Right cardiac atrium (tissue), 5 donors: Measurements from ENCODE around the gene IPO11. TPM values are rescaled to one million over a fixed set of nuclear protein-coding genes. Genes with fewer than 3 reads are reported as not detected.
A peak's percentile ranks its signal among the peaks of the same experiment; 100 is the strongest.

Experiments used
- ATAC-seq, 2 donors: fragments of 200-7000 bp; cut with Tn5 transposase; one replicate each; pipeline versions ENCODE4 v1.8.0 to v1.9.1; 2020; ENCODE audit warnings: moderate library complexity in 2 of 2, mild to moderate bottlenecking in 1 of 2
- DNase-seq, 3 donors: peaks; one replicate each; pipeline ENCODE4 v3.0.0-alpha.2; 2020
- H3K27ac ChIP-seq: one replicate; pipeline ENCODE4 v1.5.1; 2013; ENCODE audit warnings: mild to moderate bottlenecking, low read length, control low read depth, moderate library complexity
- H3K27me3 ChIP-seq: one replicate; pipeline ENCODE4 v1.6.1; 2013; ENCODE audit not compliant: control insufficient read depth, insufficient read depth
- H3K4me1 ChIP-seq: one replicate; pipeline ENCODE4 v1.6.1; 2013; ENCODE audit warnings: low read length; ENCODE audit not compliant: control insufficient read depth, insufficient read depth
- H3K4me3 ChIP-seq: one replicate; pipeline ENCODE4 v1.5.1; 2013; ENCODE audit warnings: low read length, control low read depth
- H3K9me3 ChIP-seq: one replicate; pipeline ENCODE4 v1.6.1; 2013; ENCODE audit warnings: low read length; ENCODE audit not compliant: control insufficient read depth
- WGBS: extraction: QIAGEN DNeasy Blood & Tissue Kit; methylation state at CpG from one replicate; pipeline ENCODE4 v1.1.7; 2013; 5-methylcytosine and 5-hydroxymethylcytosine counted together
- intact Hi-C, 4 donors: fragments of 100-400 bp; cut with DNase I; formaldehyde crosslinking; loops; one replicate each; pipeline versions ENCODE4 v1.11.0 to v1.14.0; 2022 to 2023
- long read RNA-seq, 4 donors: library from polyadenylated mRNA; unstranded; transcript quantifications; one replicate each; pipeline ENCODE4 v2.0.0, GENCODE V29; 2020 to 2021
- polyA plus RNA-seq: library from polyadenylated mRNA; stranded (reverse); fragments of 200-250 nt; gene quantifications from one replicate; pipeline ENCODE4 v1.2.3, GENCODE V29; 2013
- total RNA-seq, 4 donors: library from RNA; stranded (reverse); fragmentation: NEBNext Ultra II Directional; extraction: Animal tissue kit (Norgen Biotek cat#: 25700); gene quantifications; one replicate each; pipeline ENCODE4 v1.2.1, GENCODE V29; 2021
- donor health status: healthy with polysubstance abuse.
- donor health status: DM: no; HTN: yes; CAD: no.
- donor health status: DM: no; HTN: no; CAD: no.
- donor health status: DM: no; HTN: yes; CAD: no; lungs with severe emphysema.
- donor health status: DM: yes; HTN: yes; CAD: no.

IPO11 gene
- total RNA-seq (10 to 100 TPM; 28.4 to 37.4 (median 32.9) TPM), polyA plus RNA-seq (10.2 TPM)
- long read RNA-seq, donor 1, full-length matches to known transcripts = 18 of 30 reads
- long read RNA-seq, donor 1, partial matches to known transcripts = 5 of 30 reads
- long read RNA-seq, donor 1, other reads (novel, unspliced or antisense) = 7 of 30 reads
- long read RNA-seq, donor 2, full-length matches to known transcripts = 3 of 7 reads
- long read RNA-seq, donor 2, partial matches to known transcripts = 0 of 7 reads
- long read RNA-seq, donor 2, other reads (novel, unspliced or antisense) = 4 of 7 reads
- long read RNA-seq, donor 3, full-length matches to known transcripts = 48 of 66 reads
- long read RNA-seq, donor 3, partial matches to known transcripts = 6 of 66 reads
- long read RNA-seq, donor 3, other reads (novel, unspliced or antisense) = 12 of 66 reads
- long read RNA-seq, donor 4, full-length matches to known transcripts = 7 of 12 reads
- long read RNA-seq, donor 4, partial matches to known transcripts = 0 of 12 reads
- long read RNA-seq, donor 4, other reads (novel, unspliced or antisense) = 5 of 12 reads

GRCh38 chr5:62412549-62413329 is at the start of gene IPO11:
TSS of gene IPO11 (plus strand) at chr5:62412763. CDS start at chr5:62437280, 24,517 bp downstream.
- Histone ChIP-seq H3K4me3 (peak within 1 kb of the TSS; percentile 74), H3K4me1 (no peaks in the 10 kb centered on the region), H3K27me3 (no peaks in the 10 kb centered on the region), H3K9me3 (no peaks in the 10 kb centered on the region), H3K27ac (peak within 1 kb of the TSS; percentile 37)
- WGBS = under 1% methylated on average over 66 of the region's 66 CpGs
- intact Hi-C loops = no loop called here
- peak; percentile 98 to 99 for ATAC-seq
- DNase-seq = peak; percentile 98 to 99 (median 99)

GRCh38 chr5:62369039-62369438 is 43.5 kb upstream of the IPO11 start:
- Histone ChIP-seq H3K27ac (no peak overlapping the region), H3K9me3 (no peaks in the 10 kb centered on the region), H3K4me1 (no peaks in the 10 kb centered on the region), H3K27me3 (no peaks in the 10 kb centered on the region), H3K4me3 (no peak overlapping the region)
- intact Hi-C loops = no loop called here
- ATAC-seq (no peak), DNase-seq (no peak)
- 96% methylated on average over 2 of the region's 2 CpGs for WGBS

- DNase-seq (no peak), ATAC-seq (no peak)
- Histone ChIP-seq H3K4me3 (no peak overlapping the region), H3K9me3 (no peaks in the 10 kb centered on the region), H3K27me3 (no peaks in the 10 kb centered on the region), H3K4me1 (no peaks in the 10 kb centered on the region), H3K27ac (no peak overlapping the region)
- intact Hi-C loops = no loop called here
Measured at GRCh38 chr5:62371409-62371808, 41.2 kb upstream of the IPO11 start.

- intact Hi-C loops = no loop called here
- WGBS = 98% methylated on average over 3 of the region's 3 CpGs
- no peaks in the 10 kb centered on the region for H3K27me3 ChIP-seq
- H3K9me3 ChIP-seq = no peaks in the 10 kb centered on the region
- no peaks in the 10 kb centered on the region for H3K4me1 ChIP-seq
- DNase-seq = no peak
- H3K27ac ChIP-seq = no peak overlapping the region
- H3K4me3 ChIP-seq = no peak overlapping the region
- ATAC-seq = no peak
Measured at GRCh38 chr5:62372600-62372999, 40.0 kb upstream of the IPO11 start.

GRCh38 chr5:62373382-62373781 is 39.2 kb upstream of the IPO11 start:
- no peak for DNase-seq
- intact Hi-C loops = no loop called here
- Histone ChIP-seq H3K4me1 (no peaks in the 10 kb centered on the region), H3K27ac (no peak overlapping the region), H3K4me3 (no peak overlapping the region), H3K9me3 (no peaks in the 10 kb centered on the region), H3K27me3 (no peaks in the 10 kb centered on the region)
- WGBS = 98% methylated on average over 3 of the region's 3 CpGs
- no peak for ATAC-seq

GRCh38 chr5:62374090-62374489 is 38.5 kb upstream of the IPO11 start:
- Histone ChIP-seq H3K4me1 (no peaks in the 10 kb centered on the region), H3K4me3 (no peak overlapping the region), H3K27me3 (no peaks in the 10 kb centered on the region), H3K27ac (no peak overlapping the region), H3K9me3 (no peaks in the 10 kb centered on the region)
- intact Hi-C loops = no loop called here
- WGBS = 100% methylated on average over 1 of the region's 1 CpG
- ATAC-seq = no peak
- DNase-seq = no peak

GRCh38 chr5:62375627-62376026 is 36.9 kb upstream of the IPO11 start:
- no peak for DNase-seq
- H3K4me3 ChIP-seq = no peak overlapping the region
- no peaks in the 10 kb centered on the region for H3K27me3 ChIP-seq
- H3K9me3 ChIP-seq = no peaks in the 10 kb centered on the region
- no peak for ATAC-seq
- intact Hi-C loops = no loop called here
- no peaks in the 10 kb centered on the region for H3K4me1 ChIP-seq
- no peak overlapping the region for H3K27ac ChIP-seq

GRCh38 chr5:62376064-62376463 is 36.5 kb upstream of the IPO11 start:
- Histone ChIP-seq H3K9me3 (no peaks in the 10 kb centered on the region), H3K27me3 (no peaks in the 10 kb centered on the region), H3K4me3 (no peak overlapping the region), H3K27ac (no peak overlapping the region), H3K4me1 (no peaks in the 10 kb centered on the region)
- ATAC-seq (no peak), DNase-seq (no peak)
- intact Hi-C loops = no loop called here
- 97% methylated on average over 3 of the region's 3 CpGs for WGBS

GRCh38 chr5:62385131-62385530 is 27.4 kb upstream of the IPO11 start:
- peaks cover 2% of the 10 kb centered on the region for H3K4me1 ChIP-seq
- no peaks in the 10 kb centered on the region for H3K27me3 ChIP-seq
- intact Hi-C loops = no loop called here
- no peak for DNase-seq
- WGBS = 90% methylated on average over 4 of the region's 4 CpGs
- ATAC-seq = no peak
- H3K4me3 ChIP-seq = no peak overlapping the region
- H3K27ac ChIP-seq = no peak overlapping the region
- H3K9me3 ChIP-seq = no peaks in the 10 kb centered on the region

GRCh38 chr5:62385816-62386400 is 26.7 kb upstream of the IPO11 start:
- intact Hi-C loops = no loop called here
- H3K27me3 ChIP-seq = no peaks in the 10 kb centered on the region
- H3K4me1 ChIP-seq = peaks cover 2% of the 10 kb centered on the region
- no peak for DNase-seq
- 80% methylated on average over 2 of the region's 2 CpGs for WGBS
- H3K4me3 ChIP-seq = no peak overlapping the region
- no peak for ATAC-seq
- H3K27ac ChIP-seq = no peak overlapping the region
- no peaks in the 10 kb centered on the region for H3K9me3 ChIP-seq

GRCh38 chr5:62386824-62387223 is 25.7 kb upstream of the IPO11 start:
- Histone ChIP-seq H3K4me1 (peaks cover 2% of the 10 kb centered on the region), H3K27me3 (no peaks in the 10 kb centered on the region), H3K4me3 (no peak overlapping the region), H3K9me3 (no peaks in the 10 kb centered on the region), H3K27ac (no peak overlapping the region)
- DNase-seq (no peak), ATAC-seq (peak; percentile 43 to 60)
- intact Hi-C loops = no loop called here
